Suppressor macrophage treated with lipopolysaccharide for 4 hours (primary cell): ENCODE measurements around the gene ENG.

ENCODE experiments used
- DNase-seq: peaks from one replicate; pipeline ENCODE4 v3.0.0-alpha.2; 2020

The ENG gene

GRCh38 chr9:127812011-127812410, 42.4 kb downstream of the ENG start:
- no peak for DNase-seq

- no peak for DNase-seq
These were observed 43.9 kb downstream of the ENG start for GRCh38 chr9:127810378-127811187.

GRCh38 chr9:127809540-127810377, 44.7 kb downstream of the ENG start:
- peak; percentile 24 for DNase-seq

- DNase-seq = no peak
These were observed 45.4 kb downstream of the ENG start for GRCh38 chr9:127809002-127809539.

- no peak for DNase-seq
These were observed 46.0 kb downstream of the ENG start for GRCh38 chr9:127808347-127809001.

GRCh38 chr9:127806871-127807270, 47.6 kb downstream of the ENG start:
- no peak for DNase-seq

GRCh38 chr9:127805620-127806019, 48.8 kb downstream of the ENG start:
- peak; percentile 26 for DNase-seq

- DNase-seq = peak; percentile 71
These were observed 50.7 kb downstream of the ENG start for GRCh38 chr9:127803507-127804352.

- peak; percentile 92 for DNase-seq
These were observed 51.6 kb downstream of the ENG start, which contains the start of gene FPGS for GRCh38 chr9:127802576-127803443. FPGS (plus strand) TSS chr9:127802882; CDS start chr9:127802925, 43 bp downstream.

GRCh38 chr9:127801955-127802575, 52.4 kb downstream of the ENG start:
- peak; percentile 92 for DNase-seq

GRCh38 chr9:127796852-127797370, 57.5 kb downstream of the ENG start:
- DNase-seq = no peak

- no peak for DNase-seq
These were observed 58.1 kb downstream of the ENG start for GRCh38 chr9:127796225-127796813.

- DNase-seq = no peak
These were observed 60.3 kb downstream of the ENG start for GRCh38 chr9:127794001-127794791.

- no peak for DNase-seq
These were observed 61.3 kb downstream of the ENG start for GRCh38 chr9:127793093-127793708.

- no peak for DNase-seq
These were observed 61.9 kb downstream of the ENG start for GRCh38 chr9:127792417-127793031.

- no peak for DNase-seq
These were observed 63.4 kb downstream of the ENG start for GRCh38 chr9:127791085-127791484.

- no peak for DNase-seq
These were observed 64.2 kb downstream of the ENG start for GRCh38 chr9:127790094-127790855.
